SW 1271 (cell line): ENCODE data around the gene PLCG2.
"Not testable (repeated sequence)": the region's sequence is repeated elsewhere in the genome, so short reads cannot be mapped to it uniquely, and the experiment has no call there.

Source experiments
- DNase-seq, 2 experiments: peaks; one replicate each; lab custom pipeline; 2025; lab: John Stamatoyannopoulos, UW

Gene PLCG2

DNA sequence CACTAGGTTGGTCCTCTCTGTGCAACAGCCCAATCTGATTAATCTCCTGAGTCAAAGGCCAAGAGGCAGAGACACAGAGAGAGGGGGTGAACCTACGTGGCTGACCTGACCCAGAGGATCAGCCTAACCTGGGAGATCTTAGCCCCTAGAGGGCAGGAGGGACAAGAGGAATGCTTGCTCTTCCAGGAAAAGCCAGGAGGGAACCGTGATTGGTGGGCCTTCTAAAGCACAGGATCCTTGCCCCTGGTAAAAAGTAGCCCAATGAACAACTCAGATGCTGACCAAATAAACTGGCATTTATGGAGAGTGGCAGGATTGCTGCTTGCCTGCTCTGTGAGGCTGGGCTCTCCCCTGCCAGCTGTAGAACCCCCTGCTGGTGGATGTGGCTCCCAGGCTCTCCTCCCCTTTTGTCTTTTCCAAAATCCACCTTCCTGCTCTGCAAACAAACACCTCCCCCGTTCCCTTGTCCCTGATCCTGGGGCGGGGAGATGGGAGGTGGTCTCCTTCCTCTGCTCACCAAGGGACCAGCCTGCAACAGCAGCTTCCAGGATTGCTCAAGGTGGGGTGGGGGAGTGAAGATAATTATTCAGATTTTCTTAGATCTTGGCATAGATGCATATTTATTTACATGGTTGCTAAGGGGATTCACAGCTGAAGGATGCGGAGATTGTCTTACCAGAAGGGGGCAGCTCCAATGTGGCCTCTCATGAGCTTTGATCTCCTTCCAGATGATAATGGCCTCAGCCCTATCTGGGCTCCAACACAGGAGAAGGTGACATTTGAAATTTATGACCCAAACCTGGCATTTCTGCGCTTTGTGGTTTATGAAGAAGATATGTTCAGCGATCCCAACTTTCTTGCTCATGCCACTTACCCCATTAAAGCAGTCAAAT is 160.3 kb downstream of the PLCG2 start:
- DNase-seq: peak in 1 of 2 experiments; percentile 20

GRCh38 chr16:81940781-81941560 is 161.9 kb downstream of the PLCG2 start:
- peak; percentile 5 to 55 for DNase-seq

- no peak for DNase-seq
Measured at GRCh38 chr16:81942007-81942601, 163.0 kb downstream of the PLCG2 start.

GRCh38 chr16:81945665-81946064 is 166.6 kb downstream of the PLCG2 start:
- DNase-seq: no peak

GRCh38 chr16:81946206-81946605 is 167.1 kb downstream of the PLCG2 start:
- DNase-seq: no peak

- DNase-seq: no peak
Measured at GRCh38 chr16:81951564-81951963, 172.5 kb downstream of the PLCG2 start.

DNA sequence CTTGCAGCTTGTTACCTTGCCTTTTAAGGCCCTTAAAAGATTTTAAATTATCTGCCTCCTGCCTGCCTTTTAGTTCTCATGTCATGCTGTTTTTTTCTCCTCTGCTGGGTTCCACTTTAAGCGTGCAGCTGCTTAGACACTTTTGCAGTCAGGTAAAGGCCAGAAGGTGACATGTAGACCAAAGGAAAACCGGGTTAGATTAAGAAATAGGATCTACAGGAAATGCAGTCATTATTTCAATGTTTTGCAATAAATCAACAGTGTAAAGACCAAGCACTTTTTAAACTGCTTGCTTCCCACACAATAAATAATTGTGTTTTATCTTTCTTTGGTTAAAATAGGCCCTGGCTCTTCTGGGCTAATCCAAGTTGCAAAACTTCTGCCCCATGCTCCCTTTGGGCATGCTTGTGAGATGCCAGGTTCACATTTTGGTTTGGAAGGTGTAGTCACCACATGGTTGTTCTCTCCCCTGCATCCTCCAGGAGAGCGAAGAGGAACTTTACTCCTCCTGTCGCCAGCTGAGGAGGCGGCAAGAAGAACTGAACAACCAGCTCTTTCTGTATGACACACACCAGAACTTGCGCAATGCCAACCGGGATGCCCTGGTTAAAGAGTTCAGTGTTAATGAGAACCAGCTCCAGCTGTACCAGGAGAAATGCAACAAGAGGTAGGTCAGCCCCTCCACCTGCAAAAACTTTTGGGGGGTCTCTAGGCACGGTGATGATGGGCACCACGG is 177.3 kb downstream of the PLCG2 start:
- DNase-seq: no peak

DNA sequence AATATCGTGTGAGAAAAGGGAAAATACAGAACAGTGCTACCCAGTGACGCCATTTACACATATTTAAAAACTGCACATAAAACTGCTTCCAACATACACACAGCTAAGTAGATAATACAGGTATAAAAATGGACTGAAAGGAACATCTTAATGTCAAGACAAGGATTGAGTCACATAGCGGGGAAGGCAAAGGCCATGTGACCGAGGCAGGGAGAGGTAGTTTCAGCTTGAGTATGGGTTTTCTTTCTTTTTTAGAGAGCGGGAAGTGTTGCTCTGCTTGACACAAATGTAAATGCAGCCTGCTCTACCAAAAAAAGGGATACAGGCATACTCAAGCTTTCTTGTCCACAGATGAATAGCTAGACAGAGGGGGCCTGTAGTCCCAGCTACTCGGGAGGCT is 185.7 kb downstream of the PLCG2 start:
- no peak for DNase-seq

GRCh38 chr16:81967358-81967757 is 188.3 kb downstream of the PLCG2 start:
- DNase-seq: no peak

DNA sequence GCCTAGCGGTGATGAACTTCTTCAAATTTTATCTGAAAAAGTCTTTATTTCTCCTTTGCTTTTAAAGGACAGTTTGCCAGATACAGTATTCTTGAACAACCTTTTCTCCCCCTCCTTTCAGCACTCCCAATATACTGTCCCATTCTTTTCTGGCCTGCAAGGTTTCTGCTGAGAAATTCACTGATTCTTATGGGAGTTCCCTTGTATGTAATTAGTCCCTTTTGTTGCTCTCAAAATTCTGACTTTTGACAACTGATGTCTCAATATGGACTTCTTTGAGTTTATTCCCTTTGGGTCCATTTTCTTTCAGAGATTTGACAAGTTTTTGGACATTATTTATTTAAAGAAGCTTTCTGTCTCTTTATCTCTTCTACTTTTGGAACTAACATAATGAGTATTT is 192.8 kb downstream of the PLCG2 start:
- no peak for DNase-seq

DNA sequence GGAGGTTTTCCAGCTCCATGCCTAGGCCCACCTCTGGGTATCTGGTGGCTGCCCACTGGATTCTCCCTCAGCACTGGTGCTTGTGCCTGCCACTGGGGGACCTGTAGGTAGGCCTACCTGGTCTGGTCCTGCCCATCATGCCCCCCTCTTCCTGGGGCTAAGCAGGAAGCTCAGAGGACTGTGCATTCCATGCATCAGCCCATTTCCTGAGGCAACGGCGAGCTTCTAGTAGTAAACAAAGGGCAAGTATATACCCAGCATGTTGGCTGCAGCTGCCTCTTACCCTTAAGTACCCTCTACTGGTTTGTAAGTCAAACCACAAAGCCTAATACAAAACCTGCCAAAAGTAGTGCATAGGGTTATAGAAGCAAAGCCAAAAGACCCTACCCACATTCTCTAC is 194.6 kb downstream of the PLCG2 start:
- no peak for DNase-seq

DNA sequence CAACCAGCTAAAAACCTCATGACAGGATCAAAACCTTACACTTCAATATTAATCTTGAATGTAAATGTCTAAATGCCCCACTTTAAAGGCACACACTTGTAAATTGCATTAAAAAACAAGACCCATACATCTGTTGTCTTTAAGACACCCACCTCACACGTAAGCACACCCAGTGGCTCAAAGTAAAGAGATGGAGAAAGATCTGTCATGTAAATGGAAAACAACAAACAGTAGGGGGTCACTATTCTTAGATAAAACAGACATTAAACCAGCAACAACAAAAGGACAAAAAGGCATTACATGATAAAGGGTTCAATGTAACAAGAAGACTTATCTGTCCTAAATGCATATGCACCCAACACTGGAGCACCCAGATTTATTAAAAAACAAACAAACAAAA is 196.5 kb downstream of the PLCG2 start:
- no peak for DNase-seq

GRCh38 chr16:81977335-81977942 is 198.3 kb downstream of the PLCG2 start:
- not testable (repeated sequence) for DNase-seq

- no peak for DNase-seq
Measured at GRCh38 chr16:81987121-81987520, 208.0 kb downstream of the PLCG2 start.

DNA sequence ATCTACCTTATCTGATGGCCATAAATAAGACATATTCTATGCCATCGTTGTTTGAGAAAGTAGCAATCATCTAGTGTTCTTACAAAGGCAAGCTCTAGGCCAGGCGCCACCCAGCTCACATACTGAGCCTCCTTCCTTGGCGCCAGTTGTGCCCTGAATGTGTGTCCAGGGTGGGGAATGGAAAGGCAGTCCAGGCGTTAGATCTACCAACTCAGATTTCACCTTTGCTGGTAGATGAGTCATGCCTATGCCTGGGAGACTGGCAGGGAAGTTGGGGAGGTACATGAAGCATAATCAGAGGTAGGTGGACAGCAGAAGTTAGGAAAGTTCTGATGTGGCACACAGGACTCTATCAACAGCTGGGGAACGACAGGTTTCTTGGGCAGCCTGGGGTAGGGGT is 208.6 kb downstream of the PLCG2 start:
- DNase-seq: no peak

- DNase-seq: no peak
Measured at GRCh38 chr16:81992859-81993258, 213.8 kb downstream of the PLCG2 start.

GRCh38 chr16:81994485-81994884 is 215.4 kb downstream of the PLCG2 start:
- no peak for DNase-seq

GRCh38 chr16:81995651-81996050 is 216.6 kb downstream of the PLCG2 start:
- no peak for DNase-seq

DNA sequence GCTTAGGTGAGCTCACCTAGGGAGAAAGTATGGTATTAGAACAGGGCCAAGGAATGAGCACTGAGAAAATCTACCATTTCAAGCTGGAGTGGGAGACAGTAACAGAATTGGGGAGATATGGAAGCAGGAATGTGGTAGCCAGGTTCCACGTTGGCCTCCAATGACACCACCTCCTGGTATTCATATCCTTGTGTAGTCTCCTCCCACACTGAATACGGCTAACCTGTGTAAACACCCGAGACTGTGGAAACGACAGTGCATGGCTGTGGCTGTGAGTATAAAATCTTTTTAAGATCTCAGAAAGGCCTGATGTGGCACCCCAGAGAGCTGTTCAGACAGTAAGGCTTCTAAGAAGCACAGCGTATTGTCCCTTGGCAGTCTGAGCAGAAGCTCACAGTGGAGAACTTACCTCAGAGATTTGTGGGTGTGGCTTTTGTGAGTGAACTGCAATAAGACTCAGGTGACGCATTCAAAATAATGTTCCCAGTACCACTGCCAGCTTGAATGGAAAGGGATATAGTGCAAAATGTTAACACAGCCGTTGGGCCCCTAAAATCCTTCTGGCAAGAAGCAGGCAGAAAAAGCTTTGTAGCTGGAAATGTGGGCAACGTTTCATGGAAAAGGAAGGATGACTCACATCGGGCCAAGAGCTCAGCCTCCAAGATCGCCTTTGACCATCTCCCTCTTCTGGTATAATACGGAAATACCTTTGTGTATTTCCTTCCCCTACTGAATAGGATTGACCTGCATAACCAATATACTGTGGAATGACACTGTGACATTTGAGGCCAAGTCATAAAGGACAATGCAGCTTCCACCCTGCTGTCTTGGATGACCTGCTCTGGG is 217.8 kb downstream of the PLCG2 start:
- peak; percentile 17 to 46 for DNase-seq

GRCh38 chr16:81997738-81998137 is 218.6 kb downstream of the PLCG2 start:
- DNase-seq: peak in 1 of 2 experiments; percentile 42

GRCh38 chr16:82002831-82003230 is 223.7 kb downstream of the PLCG2 start:
- DNase-seq: no peak
